Activated effector memory CD4-positive, alpha-beta T cell treated with Interleukin-2 at 50 U/mL for 16 hours (primary cell): ENCODE data around the gene PPP4C.
A peak's percentile ranks its signal among the peaks of the same experiment; 100 is the strongest.

Experiments
- DNase-seq: peaks from one replicate; pipeline ENCODE4 v3.0.0-alpha.2; 2020

Gene PPP4C

DNA sequence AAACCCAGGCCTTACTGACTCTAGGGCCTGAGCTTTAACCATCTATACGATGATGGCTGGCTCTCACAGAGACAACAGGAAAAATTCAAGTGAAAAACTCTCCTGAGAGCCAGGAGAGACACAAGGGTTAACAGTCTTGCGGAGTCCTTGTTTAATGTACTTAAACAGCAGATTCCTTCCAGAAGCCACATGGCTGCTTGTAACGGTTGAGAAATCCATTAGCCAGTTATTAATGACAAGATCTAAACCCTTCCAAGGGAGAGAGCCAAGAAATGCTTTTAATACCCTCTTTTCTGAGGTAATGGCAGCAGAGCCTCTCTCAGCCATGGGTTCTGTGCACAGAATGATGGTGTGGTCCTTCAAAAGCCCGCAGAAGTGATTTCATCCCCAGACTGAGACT lies 15.4 kb upstream of the PPP4C start:
- DNase-seq: no peak

DNA sequence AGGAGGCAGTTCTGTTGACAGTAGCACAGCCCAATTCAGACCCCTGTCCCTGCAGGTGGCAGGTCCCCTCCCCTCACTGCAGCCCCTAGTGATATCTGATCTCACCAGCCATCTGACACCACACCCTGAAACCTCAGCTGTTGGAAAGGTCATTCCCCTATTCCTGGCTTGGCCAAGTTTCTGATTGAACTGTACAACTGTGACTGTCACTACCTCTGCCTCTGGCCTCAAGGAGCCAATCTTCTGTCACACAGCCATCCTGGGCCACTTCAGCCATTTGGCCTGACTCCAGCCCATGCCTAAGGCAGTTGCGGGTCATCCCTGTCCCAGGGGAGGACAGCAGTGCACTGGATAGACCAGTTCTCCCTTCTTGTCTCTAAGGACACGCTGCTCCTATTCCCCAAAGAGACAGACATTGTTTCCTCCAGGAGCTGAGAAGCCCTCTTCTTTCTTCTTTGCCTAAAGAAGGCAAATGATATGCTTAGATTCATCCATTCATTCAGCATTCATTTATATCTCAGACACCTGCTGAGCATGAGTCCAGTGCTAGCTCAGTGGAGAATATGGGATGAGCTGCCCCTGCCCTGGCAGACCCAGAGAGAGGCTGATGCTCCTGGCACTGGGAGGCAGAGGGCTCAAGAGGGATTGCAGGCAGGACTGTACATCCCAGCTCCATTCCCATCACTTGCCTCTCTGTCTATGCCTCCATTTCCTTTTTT lies 14.8 kb upstream of the PPP4C start:
- no peak for DNase-seq

DNA sequence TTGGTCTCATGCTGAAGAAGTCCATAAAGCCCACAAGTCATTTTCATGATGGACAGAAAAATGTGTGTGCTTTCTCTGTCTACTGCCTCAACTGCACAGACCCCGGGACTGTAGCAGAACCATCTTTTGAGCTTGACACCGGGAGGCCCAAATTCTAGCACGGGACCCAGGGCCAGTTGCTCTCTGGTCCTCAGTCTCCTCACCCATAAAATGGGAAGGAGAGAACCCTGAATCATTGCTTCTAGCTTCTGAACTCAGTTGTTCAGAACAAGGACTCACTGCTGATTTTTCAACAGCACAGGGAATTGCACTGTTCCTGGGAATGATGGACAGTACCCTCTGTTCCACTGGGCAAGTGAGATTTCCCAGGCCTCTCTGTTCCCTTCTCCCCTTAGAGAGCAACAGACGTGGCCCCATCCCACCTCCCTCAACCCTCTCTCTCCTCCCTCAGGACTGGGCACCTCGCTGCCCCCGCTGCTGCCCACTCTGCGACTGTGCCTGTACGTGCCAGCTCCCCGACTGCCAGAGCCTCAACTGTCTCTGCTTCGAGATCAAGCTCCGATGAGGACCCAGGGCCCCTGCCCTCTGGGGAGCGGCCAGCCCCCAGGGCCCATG lies 12.4 kb upstream of the PPP4C start:
- DNase-seq: no peak

DNA sequence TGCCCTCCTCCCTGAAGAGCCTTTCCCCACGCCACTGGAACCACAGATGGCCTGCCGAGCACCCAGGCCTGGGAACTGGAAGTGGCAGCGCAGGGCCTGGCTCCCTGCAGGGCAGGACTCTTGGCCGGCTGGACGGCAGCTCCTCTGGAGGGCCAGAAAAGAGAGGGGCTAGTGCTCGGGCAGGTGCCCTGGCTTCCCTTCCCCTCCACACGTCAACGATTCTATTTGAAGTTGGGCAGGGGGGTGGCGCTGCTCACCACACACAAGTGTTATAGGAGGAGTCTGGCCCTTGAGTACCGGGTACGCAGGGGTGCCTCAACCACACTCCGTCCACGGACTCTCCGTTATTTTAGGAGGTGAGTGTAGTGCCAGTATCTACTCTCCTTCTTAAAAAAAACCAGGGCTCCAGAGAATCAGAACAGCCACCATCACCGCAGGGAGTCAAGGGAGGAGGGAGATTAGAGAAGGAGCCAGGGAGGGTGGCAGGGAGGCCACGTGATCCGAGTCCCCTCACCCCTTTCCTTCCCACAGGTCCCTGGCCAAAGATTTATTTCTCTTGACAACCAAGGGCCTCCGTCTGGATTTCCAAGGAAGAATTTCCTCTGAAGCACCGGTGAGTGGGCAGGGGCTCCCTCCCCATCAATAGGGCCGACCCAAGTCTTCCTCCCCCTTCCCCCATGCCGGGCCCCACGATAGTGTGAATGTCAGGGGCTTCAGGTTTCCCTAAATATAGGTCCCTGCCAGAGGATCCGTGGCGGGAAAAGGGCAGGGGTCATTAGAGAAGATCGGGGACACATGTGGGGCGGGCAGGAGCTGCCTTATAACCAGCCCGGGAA lies 11.7 kb upstream of the PPP4C start:
- peak; percentile 59 for DNase-seq

DNA sequence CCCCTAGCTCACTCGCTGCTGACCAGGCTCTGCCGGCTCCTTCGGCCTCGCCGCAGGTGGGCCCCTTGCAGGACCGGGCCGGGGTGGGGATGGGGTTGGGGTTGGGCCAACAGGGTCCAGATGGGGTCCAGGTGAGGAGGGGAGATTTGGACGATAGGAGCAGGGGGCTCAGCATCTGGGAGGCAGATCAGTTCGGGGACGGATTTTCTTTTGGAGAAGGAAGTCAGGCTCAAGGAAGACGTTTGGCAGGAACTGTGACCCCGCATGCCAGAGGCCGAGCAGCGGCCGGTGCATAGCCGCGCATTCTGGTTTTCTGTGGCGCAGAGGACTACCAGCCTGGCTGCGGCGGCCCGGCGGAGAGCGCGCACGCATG lies 11.1 kb upstream of the PPP4C start:
- DNase-seq: no peak

DNA sequence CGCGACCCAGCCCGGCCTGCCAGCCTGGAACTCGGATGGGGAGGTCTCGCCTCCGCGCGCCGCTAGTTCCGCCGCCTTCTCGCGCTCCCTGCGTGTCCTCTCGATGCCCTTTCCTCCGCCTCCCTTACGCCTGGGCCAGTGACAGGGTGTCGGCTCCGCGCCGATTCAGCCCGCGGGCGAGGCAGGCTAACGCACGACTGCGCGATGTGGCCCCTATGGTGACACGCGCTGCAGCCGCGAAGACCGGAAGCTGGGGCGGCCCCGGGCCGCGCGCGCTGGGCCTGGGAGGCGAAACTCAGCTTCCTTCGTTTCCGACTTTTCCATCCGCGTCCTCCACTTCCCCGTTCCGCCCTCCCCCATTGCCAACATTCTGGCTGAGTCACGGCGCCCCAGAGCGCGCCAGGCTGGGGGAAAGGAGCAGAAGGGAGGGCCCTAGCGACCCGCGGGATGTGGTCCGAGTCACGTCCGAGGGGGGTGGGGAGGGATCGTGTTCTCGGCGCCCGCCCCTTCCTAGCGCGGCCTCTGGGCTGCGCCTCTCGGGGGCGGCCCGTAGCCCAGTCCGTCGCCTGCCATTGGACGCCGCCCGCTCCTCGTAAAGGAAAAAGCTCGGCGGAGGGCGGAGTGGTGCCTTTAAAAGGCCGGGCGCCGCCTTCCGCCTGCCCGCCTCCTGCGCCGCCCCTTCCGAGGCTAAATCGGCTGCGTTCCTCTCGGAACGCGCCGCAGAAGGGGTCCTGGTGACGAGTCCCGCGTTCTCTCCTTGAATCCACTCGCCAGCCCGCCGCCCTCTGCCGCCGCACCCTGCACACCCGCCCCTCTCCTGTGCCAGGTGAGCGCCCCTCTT lies 10.5 kb upstream of the PPP4C start, which contains the start of gene ALDOA:
Gene ALDOA, plus strand, starts transcription at position 659 of the 841 bp plus-strand sequence. CDS start 1,138 bp downstream, outside the sequence.
- DNase-seq: peak; percentile 92

DNA sequence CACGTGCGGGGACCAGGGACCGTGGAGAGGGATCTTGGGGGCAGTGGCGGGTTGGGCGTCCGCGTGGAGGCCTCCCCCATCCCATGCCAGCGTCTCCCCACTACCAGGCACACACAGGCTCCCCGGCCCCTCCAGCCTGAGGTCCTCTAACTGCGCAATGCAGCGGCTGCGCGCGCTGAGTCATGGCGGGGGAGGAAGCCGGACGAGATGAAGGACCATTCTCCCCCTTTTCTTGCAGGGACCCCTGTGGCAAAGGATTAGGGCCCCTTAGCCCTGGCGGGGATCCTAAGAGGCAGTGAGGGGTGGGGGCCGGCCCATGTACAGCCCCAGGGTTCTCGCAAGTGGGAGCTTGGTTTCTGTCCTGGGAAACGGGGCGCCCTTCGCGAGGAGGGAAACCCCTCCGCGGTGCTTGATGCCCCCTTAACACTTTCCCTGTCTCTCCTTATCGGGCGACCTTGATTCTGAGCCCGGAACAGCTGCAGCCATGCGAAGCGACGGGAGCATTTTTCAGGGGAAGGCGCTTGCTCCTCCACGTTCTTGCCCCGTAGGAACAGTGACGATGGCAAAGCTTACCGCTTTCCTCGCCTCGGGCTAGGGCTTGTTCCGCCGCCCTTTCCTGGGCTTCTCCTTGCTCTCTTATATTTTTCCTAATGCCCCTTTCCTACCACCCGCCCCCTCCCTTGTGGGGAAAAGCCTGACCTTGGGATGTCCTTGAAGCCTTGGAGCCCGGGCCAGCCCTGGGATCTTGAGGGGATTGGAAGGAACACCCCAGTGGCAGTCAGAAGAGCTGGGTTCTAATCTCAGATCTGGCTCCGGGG lies 9.6 kb upstream of the PPP4C start:
- DNase-seq: no peak

DNA sequence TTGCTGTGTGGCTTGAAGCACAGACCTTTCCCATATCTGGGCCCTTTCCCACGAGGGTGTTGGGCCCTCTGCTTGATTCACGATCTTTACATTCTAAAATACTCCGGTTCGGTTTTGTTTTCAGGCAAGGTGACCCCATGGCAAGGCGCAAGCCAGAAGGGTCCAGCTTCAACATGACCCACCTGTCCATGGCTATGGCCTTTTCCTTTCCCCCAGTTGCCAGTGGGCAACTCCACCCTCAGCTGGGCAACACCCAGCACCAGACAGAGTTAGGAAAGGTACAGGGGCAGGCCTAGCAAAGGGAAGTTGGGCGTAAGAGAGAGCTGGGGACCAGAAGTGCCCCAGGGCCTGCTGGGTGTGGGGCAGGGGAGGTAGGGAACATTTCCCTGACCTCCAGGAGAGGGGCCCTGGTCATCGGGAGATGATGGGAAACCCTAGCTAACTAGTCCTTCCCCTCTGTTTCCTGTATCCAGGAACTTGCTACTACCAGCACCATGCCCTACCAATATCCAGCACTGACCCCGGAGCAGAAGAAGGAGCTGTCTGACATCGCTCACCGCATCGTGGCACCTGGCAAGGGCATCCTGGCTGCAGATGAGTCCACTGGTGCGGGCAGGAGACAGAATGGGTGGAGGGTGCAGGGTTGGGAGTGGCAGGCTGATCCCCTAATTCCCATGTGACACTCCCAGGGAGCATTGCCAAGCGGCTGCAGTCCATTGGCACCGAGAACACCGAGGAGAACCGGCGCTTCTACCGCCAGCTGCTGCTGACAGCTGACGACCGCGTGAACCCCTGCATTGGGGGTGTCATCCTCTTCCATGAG lies 8.8 kb upstream of the PPP4C start:
- no peak for DNase-seq

DNA sequence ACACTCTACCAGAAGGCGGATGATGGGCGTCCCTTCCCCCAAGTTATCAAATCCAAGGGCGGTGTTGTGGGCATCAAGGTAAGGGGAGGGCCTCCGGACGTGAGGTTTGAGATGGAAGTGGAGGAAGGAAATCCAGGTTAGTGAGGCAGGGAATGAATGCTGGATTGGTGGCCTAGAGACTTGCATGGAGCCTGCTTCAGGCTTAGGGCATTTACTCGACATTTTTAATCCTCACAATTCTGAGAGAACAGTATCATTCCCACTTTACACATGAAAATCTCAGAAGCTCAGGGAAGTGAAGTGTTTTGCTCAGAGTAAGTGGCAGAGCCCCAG lies 8.2 kb upstream of the PPP4C start:
- no peak for DNase-seq

DNA sequence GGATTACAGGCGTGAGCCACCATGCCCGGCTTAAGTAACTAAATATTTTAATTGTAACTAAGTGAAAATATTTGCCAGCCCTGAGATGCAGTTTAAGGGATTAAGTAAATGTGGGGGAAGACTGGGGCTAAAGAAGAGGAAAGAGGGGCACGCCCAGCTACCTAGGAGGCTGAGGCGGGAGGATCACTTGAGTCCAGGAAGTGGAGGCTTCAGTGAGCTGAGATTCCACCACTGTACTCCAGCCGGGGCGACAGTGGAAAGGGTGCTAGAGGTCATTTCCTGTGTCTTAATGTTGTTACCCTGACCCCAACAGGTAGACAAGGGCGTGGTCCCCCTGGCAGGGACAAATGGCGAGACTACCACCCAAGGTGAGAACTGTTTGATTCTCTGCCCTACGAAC lies 7.5 kb upstream of the PPP4C start:
- DNase-seq: no peak

DNA sequence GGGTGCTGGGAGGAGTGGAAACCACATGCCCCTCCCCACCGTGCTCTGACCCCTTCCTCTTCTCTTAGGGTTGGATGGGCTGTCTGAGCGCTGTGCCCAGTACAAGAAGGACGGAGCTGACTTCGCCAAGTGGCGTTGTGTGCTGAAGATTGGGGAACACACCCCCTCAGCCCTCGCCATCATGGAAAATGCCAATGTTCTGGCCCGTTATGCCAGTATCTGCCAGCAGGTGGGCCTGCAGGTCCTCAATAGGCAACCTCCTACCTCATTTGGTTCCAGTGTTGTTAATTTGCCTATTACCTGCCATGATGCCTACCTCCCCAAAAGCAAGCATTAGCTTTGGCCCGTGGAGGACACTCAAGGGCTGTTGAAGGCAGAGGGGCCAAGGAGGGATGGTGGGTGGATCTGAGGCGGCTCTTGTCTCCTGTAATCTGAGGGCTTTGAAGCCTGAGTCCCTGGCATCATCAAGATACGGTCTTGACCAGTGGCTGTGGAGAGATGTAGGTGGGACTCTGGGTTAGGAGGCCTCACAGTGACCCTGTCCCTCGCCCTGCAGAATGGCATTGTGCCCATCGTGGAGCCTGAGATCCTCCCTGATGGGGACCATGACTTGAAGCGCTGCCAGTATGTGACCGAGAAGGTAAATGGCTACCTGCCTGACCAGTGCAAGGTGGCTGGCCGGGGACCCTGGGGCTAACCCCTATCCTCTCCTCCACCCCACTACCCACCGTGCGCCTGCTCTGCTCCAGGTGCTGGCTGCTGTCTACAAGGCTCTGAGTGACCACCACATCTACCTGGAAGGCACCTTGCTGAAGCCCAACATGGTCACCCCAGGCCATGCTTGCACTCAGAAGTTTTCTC lies 6.8 kb upstream of the PPP4C start:
- DNase-seq: peak; percentile 30

DNA sequence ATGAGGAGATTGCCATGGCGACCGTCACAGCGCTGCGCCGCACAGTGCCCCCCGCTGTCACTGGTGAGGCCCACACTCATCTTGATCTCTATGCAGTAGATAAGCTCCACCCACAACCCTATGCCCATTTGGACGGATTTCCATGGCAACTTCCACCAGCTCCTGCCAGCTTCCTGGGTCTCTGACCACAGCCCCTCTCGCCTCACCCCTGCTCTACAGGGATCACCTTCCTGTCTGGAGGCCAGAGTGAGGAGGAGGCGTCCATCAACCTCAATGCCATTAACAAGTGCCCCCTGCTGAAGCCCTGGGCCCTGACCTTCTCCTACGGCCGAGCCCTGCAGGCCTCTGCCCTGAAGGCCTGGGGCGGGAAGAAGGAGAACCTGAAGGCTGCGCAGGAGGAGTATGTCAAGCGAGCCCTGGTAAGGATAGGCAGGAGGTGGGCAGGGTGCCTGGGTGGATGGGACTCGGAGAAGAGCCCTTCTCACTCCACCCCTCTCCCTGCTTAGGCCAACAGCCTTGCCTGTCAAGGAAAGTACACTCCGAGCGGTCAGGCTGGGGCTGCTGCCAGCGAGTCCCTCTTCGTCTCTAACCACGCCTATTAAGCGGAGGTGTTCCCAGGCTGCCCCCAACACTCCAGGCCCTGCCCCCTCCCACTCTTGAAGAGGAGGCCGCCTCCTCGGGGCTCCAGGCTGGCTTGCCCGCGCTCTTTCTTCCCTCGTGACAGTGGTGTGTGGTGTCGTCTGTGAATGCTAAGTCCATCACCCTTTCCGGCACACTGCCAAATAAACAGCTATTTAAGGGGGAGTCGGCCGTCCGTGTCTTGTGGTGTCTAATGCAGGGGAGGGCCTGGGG lies 6.0 kb upstream of the PPP4C start:
- no peak for DNase-seq

DNA sequence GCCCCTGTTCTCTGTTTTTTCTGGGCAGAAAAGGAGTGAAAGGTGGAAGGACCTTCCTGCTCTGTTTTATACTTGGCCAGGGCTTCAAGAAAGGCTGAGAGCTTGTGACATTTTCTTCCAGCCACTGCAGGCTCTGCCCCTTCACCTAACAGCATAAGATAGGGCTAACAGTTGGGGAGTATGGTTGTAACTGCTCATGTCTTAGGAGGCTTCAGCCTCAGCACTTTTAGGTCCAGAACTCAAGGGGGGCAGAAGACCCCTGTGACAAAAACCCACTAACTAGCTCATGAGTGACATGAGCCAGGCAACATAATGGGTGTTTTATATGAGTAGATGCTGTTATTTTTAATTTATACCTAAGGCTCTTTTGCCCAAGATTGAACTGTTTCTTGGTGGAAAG lies 5.3 kb upstream of the PPP4C start:
- no peak for DNase-seq

DNA sequence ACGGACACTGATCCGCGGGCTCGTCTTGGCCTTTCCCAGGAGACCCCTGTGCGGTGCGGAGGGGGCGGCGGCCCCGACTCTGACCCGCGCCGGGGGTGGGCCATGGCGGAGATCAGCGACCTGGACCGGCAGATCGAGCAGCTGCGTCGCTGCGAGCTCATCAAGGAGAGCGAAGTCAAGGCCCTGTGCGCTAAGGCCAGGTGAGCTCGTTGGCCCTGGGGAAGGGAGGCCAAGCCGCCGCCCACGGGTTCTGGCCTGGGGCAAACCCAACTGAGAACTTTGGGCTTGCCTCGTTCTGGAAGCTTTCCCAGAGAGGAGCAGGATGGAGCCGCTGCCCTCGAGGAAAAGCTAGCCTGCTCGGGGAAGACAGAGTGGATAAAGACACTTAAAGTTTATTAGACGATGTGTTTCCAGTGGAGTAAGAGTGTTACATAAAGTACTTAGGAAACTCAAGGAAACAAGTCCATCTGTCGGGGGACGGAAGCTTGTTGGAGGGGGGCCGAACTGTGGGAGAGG lies 540 bp downstream of the PPP4C start:
- DNase-seq: peak; percentile 7

DNA sequence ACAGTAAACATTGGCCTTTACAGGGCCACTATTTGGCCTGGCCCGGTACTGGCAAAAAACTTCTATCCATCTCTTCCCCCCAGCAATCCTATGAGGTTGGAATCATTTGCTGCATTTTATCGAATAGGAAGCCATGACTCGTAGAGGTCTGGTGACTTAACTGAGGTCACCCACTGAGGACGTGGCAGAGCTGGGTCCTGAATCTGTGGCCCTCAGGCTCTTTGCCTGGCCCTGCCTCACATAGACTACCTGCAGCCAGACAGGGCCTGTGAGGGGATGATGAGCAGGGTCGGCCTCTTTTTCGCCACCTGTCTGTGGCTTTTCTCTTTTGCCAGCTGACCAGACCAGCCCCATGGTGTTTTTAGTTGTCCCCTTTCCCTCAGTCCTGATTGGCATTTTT lies 1.9 kb downstream of the PPP4C start:
- DNase-seq: no peak

DNA sequence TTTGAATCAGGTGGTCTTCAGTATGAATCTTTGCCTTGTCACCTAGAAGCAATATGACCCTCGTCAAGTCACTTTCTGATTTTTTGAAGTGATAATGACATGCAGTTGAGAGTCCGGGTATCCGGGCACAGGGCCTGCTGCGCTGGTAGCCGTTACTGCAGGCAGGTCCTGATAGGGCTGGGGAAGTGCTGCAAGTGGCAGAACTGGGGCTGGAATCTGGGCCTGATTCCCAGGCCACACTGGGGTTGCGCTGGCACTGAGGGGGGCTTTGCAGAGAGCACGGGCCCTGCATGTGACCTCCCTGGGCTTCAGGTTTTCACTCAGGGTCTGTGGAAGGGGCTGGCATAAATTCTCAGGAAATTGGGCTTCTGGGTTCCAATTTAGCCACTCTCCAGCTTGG lies 3.0 kb downstream of the PPP4C start:
- no peak for DNase-seq

DNA sequence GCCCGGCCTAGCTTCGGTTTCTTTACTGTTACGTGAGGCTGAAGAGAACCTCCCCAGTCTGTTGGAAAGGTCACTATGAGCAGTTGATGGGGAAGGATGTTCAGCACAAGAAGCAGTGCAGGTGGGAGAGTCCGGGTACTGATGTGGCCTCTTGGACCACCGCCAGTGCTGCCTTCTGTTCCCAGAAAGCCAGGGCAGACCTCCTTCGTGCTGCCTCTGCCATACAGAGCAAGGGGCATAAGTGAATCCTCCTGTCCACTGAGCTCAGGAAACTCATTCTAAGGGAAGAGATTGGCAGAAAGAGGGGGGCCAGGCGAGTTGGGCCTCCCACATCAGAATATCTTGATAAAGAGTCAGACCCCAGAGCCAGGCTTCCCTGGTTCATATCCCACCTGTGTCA lies 3.7 kb downstream of the PPP4C start:
- no peak for DNase-seq

DNA sequence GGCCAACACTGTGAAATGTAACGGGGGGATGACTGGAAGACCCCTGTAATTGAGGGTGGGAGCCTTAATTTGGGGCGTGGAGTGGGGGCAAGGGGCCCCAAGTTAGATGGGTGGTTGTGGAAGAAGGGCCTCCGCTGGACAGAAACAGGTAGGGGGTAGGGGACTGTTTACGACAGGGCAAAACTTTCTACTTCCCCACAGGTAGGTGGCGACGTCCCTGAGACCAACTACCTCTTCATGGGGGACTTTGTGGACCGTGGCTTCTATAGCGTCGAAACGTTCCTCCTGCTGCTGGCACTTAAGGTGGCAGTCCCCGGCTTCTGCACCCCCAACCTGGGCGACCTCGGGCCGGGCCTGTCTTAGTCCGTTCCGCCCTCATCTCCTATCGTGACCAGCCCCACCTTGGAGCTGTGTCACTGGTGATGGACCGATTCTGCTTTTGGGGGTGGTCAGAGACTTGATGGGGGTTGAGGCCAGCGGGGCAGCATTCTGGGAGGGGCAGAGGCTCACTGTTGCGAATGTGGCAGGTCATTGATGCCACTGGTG lies 6.8 kb downstream of the PPP4C start:
- no peak for DNase-seq
